OCI-LY7 (cell line): ENCODE results near the gene RMDN3.

Experiments
- EZH2phosphoT487 ChIP-seq: fragments of 200-600 bp; sonication (generic); IDR thresholded peaks from 2 replicates; pipeline ENCODE4 v1.6.1; 2018; ENCODE audit warnings: low read depth, borderline replicate concordance, mild to moderate bottlenecking, mixed run types, antibody characterized with exemption, low read length, moderate library complexity, mixed read lengths
- TF ChIP-seq, protein P1 (sequence below): fragments of 200-600 bp; sonication (generic); conservative IDR thresholded peaks from 2 replicates; pipeline ENCODE4 v1.5.1; 2014; ENCODE audit warnings: mild to moderate bottlenecking, antibody characterized with exemption, low read length, moderate library complexity, mixed read lengths

DNA sequence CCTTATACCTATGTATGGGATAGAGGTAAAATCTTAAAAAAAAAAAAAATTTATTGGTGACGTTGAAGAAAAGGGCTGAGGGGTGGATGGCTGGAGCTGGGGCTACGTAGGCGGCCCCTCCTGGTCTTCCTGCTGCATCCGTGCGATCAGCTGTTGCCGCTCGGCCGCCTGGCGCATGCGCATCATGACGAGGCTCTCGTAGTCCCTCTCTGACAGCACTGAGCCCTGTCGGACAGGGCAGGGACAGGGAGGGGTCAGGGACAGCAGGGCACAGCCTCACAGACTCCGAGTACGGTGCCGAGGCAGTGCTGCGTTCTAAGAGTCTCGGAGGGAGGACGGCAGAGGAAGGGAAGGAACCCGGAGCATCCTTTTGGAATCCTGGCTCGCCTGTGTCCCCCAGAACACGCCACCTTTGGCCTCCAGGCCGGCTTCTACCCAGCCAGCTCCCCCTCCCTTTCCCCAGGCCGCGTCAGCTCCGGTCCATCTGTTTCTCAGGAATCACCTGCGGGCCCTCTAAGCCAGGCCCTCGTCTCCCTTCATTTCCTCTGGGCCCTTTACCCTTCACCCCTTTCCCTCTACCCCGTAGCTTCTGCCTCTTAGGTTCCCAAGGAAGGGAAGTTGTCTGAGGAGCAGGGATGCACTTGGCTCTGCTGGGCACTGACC is 12.9 kb upstream of the RMDN3 start:
- TF ChIP-seq, protein P1, sequence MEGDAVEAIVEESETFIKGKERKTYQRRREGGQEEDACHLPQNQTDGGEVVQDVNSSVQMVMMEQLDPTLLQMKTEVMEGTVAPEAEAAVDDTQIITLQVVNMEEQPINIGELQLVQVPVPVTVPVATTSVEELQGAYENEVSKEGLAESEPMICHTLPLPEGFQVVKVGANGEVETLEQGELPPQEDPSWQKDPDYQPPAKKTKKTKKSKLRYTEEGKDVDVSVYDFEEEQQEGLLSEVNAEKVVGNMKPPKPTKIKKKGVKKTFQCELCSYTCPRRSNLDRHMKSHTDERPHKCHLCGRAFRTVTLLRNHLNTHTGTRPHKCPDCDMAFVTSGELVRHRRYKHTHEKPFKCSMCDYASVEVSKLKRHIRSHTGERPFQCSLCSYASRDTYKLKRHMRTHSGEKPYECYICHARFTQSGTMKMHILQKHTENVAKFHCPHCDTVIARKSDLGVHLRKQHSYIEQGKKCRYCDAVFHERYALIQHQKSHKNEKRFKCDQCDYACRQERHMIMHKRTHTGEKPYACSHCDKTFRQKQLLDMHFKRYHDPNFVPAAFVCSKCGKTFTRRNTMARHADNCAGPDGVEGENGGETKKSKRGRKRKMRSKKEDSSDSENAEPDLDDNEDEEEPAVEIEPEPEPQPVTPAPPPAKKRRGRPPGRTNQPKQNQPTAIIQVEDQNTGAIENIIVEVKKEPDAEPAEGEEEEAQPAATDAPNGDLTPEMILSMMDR = no peak
- TF ChIP-seq EZH2phosphoT487 = no peak
